ENCODE results near the gene PEX7. TPM values are rescaled to one million over a fixed set of nuclear protein-coding genes. Genes with fewer than 3 reads are reported as not detected.

Gene PEX7
- total and polyA plus RNA-seq, 2 of the 8 experiments (the other 6 are each of a cell fraction or from before 2014, with no cell fraction given): 6.4 to 11.0 TPM

- TF ChIP-seq SRF (IDR thresholded peaks at IDR 0.05; ENCODE audit: low read depth, low read length) (no peak), SUZ12 (IDR thresholded peaks at IDR 0.05; ENCODE audit: low read length) (peak; percentile 53; the same call in 1 of the 2 replicates)
- Histone ChIP-seq H3K23me2 (ENCODE audit: low read depth, low read length) (peaks cover 12% of the 10 kb centered on the region; the same call in 1 of the 2 replicates), H3K27me3 (replicated peaks in 1 of 4; ENCODE audit: control insufficient read depth in 3 of 4, extremely low read depth in 1 of 4, insufficient read depth in 3 of 4, low read length in 3 of 4) (peaks cover 8 to 31% (median 19%) of the 10 kb centered on the region in 4 experiments; a peak in 6 of 7 replicates), H3K4ac (replicated peaks; ENCODE audit: insufficient read length, low read depth, low read length) (no peak overlapping the region), H3K4me2 (ENCODE audit: insufficient read depth in 1 of 2, low read depth in 2 of 2, low read length in 2 of 2) (peak overlapping the region; percentile 71 to 90), H4K20me1 (replicated peaks in 1 of 2; ENCODE audit: control insufficient read depth in 1 of 2, insufficient read depth in 2 of 2, low read length in 2 of 2) (peaks cover 0 to 5% of the 10 kb centered on the region in 2 experiments), H3K14ac (ENCODE audit: insufficient read length) (no peak overlapping the region), H2BK120ac (replicated peaks; ENCODE audit: low read depth, low read length) (no peak overlapping the region), H2AFZ (ENCODE audit: low read length) (0 out of 2 replicates have a peak overlapping the region, but pooled peaks have one; percentile 35), H3K79me2 (ENCODE audit: control insufficient read depth in 1 of 2, insufficient read depth in 2 of 2, low read length in 2 of 2) (no peaks in the 10 kb centered on the region), H2BK12ac (ENCODE audit: low read depth, low read length) (no peak overlapping the region), H3K27ac (ENCODE audit: low read depth, low read length) (no peak overlapping the region), H2BK20ac (ENCODE audit: low read length) (no peak overlapping the region), H2AK5ac (ENCODE audit: low read depth, low read length) (no peak overlapping the region), H3K56ac (replicated peaks; ENCODE audit: insufficient read length, low read depth, low read length) (no peak overlapping the region), H2BK5ac (ENCODE audit: low read depth, low read length) (no peak overlapping the region), H4K8ac (ENCODE audit: extremely low read depth, insufficient read depth, low read length) (peak overlapping the region; percentile 87), H3K18ac (ENCODE audit: extremely low read depth, low read length) (no peak overlapping the region), H4K5ac (ENCODE audit: insufficient read length, low read depth, low read length) (no peak overlapping the region), H3K4me3 (ENCODE audit: extremely low read depth in 1 of 4, insufficient read depth in 2 of 4, low read depth in 3 of 4, low read length in 4 of 4) (peak overlapping the region; percentile 42 to 78 (median 70)), H3K9me3 (ENCODE audit: insufficient read depth in 2 of 2, low read depth in 1 of 2, low read length in 1 of 2) (no peaks in the 10 kb centered on the region), H3K79me1 (ENCODE audit: low read depth, low read length) (no peaks in the 10 kb centered on the region), H3K9ac (replicated peaks in 1 of 4; ENCODE audit: extremely low read depth in 1 of 4, low read depth in 3 of 4, low read length in 3 of 4) (0 out of 7 replicates have a peak overlapping the region, but pooled peaks of 1 of the 4 experiments have one; percentile 3), H4K91ac (replicated peaks; ENCODE audit: insufficient read length, low read length) (no peak overlapping the region), H2BK15ac (ENCODE audit: low read length) (no peak overlapping the region), H3K4me1 (replicated peaks in 1 of 4; ENCODE audit: control insufficient read depth in 3 of 4, insufficient read depth in 4 of 4, low read length in 3 of 4) (0 out of 7 replicates have a peak, but pooled peaks cover 0 to 9% (median 1%) of the 10 kb centered on the region in 4 experiments), H3K23ac (ENCODE audit: insufficient read length) (no peak overlapping the region), H3K36me3 (ENCODE audit: control insufficient read depth in 2 of 4, insufficient read depth in 4 of 4, low read length in 3 of 4) (no peaks in the 10 kb centered on the region)
- POLR2A ChIA-PET (ENCODE audit: partially characterized antibody): interaction anchor here (1.0 to 1.7 kb wide), 6 partner anchors 27 to 502 kb away, joined by 3 to 7 read pairs (median 4); partner anchors contain the start of genes BCLAF1 and PEX7
- FAIRE-seq: no peak
- WGBS, 2 experiments (ENCODE audit: extremely low coverage in 1 of 2, insufficient coverage in 1 of 2, insufficient read length in 1 of 2, insufficient replicate concordance in 2 of 2, low coverage in 1 of 2, low lambda C conversion rate in 2 of 2, missing lambda C conversion rate in 1 of 2): 0% methylated on average over 10 of the region's 46 CpGs; no CpG with 5 or more reads in 1 of the 2 experiments
- peak in 1 of 2 experiments; percentile 67 for DNase-seq (ENCODE audit: low read depth in 1 of 2, low spot score in 2 of 2)
- CTCF ChIA-PET (ENCODE audit: partially characterized antibody): interaction anchor here (0.6 to 4.7 kb wide), 58 partner anchors 9 to 248 kb away, joined by 3 to 99 read pairs (median 4); no protein-coding TSS in a partner anchor
These were observed 30.3 kb upstream of the PEX7 start for GRCh38 chr6:136792095-136792409.

Data from H1 (cell line).